Measurements from ENCODE around the gene LCN1. TPM values are rescaled to one million over a fixed set of nuclear protein-coding genes. Genes with fewer than 3 reads are reported as not detected.
A peak's percentile ranks its signal among the peaks of the same experiment; 100 is the strongest.

Gene LCN1
- total RNA-seq, 1 donor from 2014 or later, result not detected

DNA sequence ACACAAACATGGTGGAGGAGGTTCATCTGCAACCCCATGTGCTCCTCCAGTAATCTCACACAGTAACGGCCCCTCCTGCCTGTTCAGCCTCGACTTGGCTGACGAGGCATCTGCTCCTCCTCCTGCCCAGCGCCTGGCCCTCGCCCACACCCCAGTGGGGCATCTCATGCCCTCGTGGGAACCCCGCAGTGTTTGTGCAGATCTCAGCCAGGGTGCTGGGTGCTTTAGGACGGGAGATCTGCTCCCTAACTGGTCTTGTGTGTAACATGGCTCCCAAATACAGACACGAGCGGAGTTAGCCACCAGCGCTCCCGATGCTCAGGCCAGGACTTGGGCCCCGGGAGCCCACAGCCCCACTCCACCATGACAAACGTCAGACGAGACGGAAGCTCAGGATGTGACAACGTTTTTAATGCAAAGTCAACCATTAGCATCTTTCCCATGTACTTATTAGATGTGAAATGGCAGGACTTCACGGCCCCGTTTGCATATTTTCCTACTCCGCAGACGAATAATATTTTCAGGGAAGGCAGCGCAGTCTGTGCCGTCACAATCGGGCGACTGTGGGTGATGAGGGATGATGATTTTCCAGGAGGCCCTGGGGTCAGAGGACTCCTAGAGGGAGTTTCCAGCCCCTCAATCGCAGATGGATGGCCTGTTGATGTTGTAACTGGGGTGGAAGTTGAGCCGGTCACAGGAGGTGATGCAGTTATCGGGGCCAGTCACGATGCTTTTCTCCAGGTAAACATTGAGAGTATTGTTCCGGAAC lies 26.3 kb upstream of the LCN1 start:
- H3K4me1 Mint-ChIP-seq (ENCODE audit: low read depth), result peaks cover 12% of the 10 kb centered on the region
- no peaks in the 10 kb centered on the region for H3K9me3 Mint-ChIP-seq (ENCODE audit: low read depth)
- DNase-seq (ENCODE audit: low spot score, unreplicated experiment), result no peak
- H3K27me3 Mint-ChIP-seq, result no peaks in the 10 kb centered on the region
- H3K36me3 Mint-ChIP-seq (ENCODE audit: insufficient read depth), result peaks cover 3% of the 10 kb centered on the region
- no peak overlapping the region for H3K27ac Mint-ChIP-seq
- H3K4me3 Mint-ChIP-seq (ENCODE audit: low read depth), result no peak overlapping the region
- no peak for TF ChIP-seq CTCF (IDR thresholded peaks at IDR 0.05; ENCODE audit: unreplicated experiment)

GRCh38 chr9:135498381-135499126 lies 22.7 kb upstream of the LCN1 start:
- no peak for DNase-seq (ENCODE audit: low spot score, unreplicated experiment)
- TF ChIP-seq CTCF (IDR thresholded peaks at IDR 0.05; ENCODE audit: unreplicated experiment), result no peak
- H3K27me3 Mint-ChIP-seq, result no peaks in the 10 kb centered on the region
- no peak overlapping the region for H3K27ac Mint-ChIP-seq
- H3K4me3 Mint-ChIP-seq (ENCODE audit: low read depth), result peak overlapping the region; percentile 91
- H3K36me3 Mint-ChIP-seq (ENCODE audit: insufficient read depth), result no peaks in the 10 kb centered on the region
- peaks cover 12% of the 10 kb centered on the region for H3K4me1 Mint-ChIP-seq (ENCODE audit: low read depth)
- H3K9me3 Mint-ChIP-seq (ENCODE audit: low read depth), result no peaks in the 10 kb centered on the region

DNA sequence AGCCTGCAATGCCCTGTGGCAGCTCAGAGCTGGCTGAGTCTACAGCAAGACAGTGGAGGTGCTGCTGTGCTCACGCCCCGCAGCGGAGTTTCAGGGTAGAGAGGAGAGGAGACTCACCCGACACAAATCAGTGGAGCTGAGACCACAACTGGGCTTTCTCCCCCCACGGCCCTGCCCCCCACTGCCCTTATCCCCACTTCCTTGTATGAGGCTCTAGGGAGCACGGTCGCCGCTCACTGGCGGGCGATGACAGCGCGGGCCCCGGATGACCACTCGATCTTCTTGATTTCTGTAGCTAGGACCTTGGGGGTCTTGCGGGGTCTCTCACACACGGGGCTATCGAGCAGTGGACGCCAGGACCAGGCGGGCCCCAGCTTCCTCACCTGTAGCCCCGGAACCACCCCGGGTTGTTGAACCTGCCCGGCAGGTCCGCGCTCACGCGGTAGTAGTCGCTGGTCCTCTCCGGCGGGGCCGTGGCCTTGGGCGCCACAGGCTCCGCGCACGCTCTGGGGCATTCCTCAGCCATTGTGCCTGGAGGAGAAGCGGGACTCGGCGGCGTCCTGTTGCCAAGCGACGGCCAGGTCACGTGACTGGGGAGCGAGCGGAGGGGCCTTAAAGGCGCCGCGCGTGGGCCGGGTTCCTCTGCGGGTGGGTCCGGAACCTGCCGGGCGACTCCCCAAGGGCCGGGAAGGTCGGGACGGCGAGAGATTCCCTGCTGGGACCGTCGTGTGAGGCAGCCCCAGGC lies 21.7 kb upstream of the LCN1 start:
- TF ChIP-seq CTCF (IDR thresholded peaks at IDR 0.05; ENCODE audit: unreplicated experiment), result peak; percentile 13
- H3K9me3 Mint-ChIP-seq (ENCODE audit: low read depth), result no peaks in the 10 kb centered on the region
- peaks cover 12% of the 10 kb centered on the region for H3K4me1 Mint-ChIP-seq (ENCODE audit: low read depth)
- peak overlapping the region; percentile 91 for H3K4me3 Mint-ChIP-seq (ENCODE audit: low read depth)
- H3K36me3 Mint-ChIP-seq (ENCODE audit: insufficient read depth), result peaks cover 2% of the 10 kb centered on the region
- no peaks in the 10 kb centered on the region for H3K27me3 Mint-ChIP-seq
- peak; percentile 93 for DNase-seq (ENCODE audit: low spot score, unreplicated experiment)
- peak overlapping the region; percentile 95 for H3K27ac Mint-ChIP-seq

DNA sequence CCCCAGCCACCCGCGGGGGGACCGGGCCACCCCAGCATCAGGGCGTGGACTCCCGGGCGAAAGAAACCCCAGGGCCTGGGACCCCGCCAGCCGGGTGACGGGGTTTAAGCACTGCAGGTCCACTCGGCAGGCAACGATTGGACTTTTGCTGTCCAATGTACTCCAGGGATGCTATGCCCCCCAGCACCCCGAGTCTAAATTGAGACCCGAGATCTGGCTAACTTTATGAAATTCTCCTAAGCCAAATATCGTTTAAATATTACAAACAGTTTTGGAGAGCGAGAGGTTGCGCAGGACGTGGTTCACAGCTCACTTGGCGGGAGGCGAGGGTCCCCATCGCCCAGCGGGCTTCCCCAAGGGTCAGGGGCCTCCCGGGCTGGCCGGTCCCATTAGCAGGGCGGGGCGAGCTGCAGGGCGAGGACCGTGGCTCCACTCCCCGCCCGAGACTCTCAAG lies 21.1 kb upstream of the LCN1 start:
- H3K36me3 Mint-ChIP-seq (ENCODE audit: insufficient read depth), result peaks cover 2% of the 10 kb centered on the region
- H3K27ac Mint-ChIP-seq, result no peak overlapping the region
- H3K4me3 Mint-ChIP-seq (ENCODE audit: low read depth), result peak overlapping the region; percentile 91
- H3K4me1 Mint-ChIP-seq (ENCODE audit: low read depth), result peaks cover 12% of the 10 kb centered on the region
- no peaks in the 10 kb centered on the region for H3K27me3 Mint-ChIP-seq
- H3K9me3 Mint-ChIP-seq (ENCODE audit: low read depth), result no peaks in the 10 kb centered on the region
- no peak for DNase-seq (ENCODE audit: low spot score, unreplicated experiment)
- TF ChIP-seq CTCF (IDR thresholded peaks at IDR 0.05; ENCODE audit: unreplicated experiment), result no peak
